ENCODE measurements around the gene DPYSL4. TPM values are rescaled to one million over a fixed set of nuclear protein-coding genes. Genes with fewer than 3 reads are reported as not detected.
"Not testable (repeated sequence)": the region's sequence is repeated elsewhere in the genome, so short reads cannot be mapped to it uniquely, and the experiment has no call there.

Gene DPYSL4
- total RNA-seq, 2 experiments from 2014 or later, result 15.0 to 15.2 TPM

- peaks cover 24% of the 10 kb centered on the region for H3K4me1 Mint-ChIP-seq
- H3K9me3 Mint-ChIP-seq (ENCODE audit: low read depth); H3K4me3 Mint-ChIP-seq; POLR2A ChIA-PET; CTCF ChIA-PET; H3K27me3 Mint-ChIP-seq; H3K36me3 Mint-ChIP-seq (ENCODE audit: low read depth): not testable (repeated sequence)
- H3K27ac Mint-ChIP-seq, result peak overlapping the region; percentile 73
- DNase-seq (peak; percentile 61), ATAC-seq (peak; percentile 12)
- intact Hi-C loops (cut with DNase I, micrococcal nuclease), result loop anchor here in 1 of 2 experiments (2.0 kb wide), 3 partner anchors 177 to 287 kb away; partner anchors contain the start of gene PPP2R2D
Measured at GRCh38 chr10:132159302-132160230, 27.2 kb upstream of the DPYSL4 start.

GRCh38 chr10:132160231-132160630 is 26.5 kb upstream of the DPYSL4 start:
- H3K9me3 Mint-ChIP-seq (ENCODE audit: low read depth); H3K27ac Mint-ChIP-seq; H3K27me3 Mint-ChIP-seq; H3K36me3 Mint-ChIP-seq (ENCODE audit: low read depth); CTCF ChIA-PET; intact Hi-C loops (cut with DNase I, micrococcal nuclease); DNase-seq; H3K4me3 Mint-ChIP-seq; ATAC-seq; POLR2A ChIA-PET: not testable (repeated sequence)
- peaks cover 24% of the 10 kb centered on the region for H3K4me1 Mint-ChIP-seq

- H3K27me3 Mint-ChIP-seq; ATAC-seq; intact Hi-C loops (cut with DNase I, micrococcal nuclease); H3K9me3 Mint-ChIP-seq (ENCODE audit: low read depth); POLR2A ChIA-PET; H3K4me3 Mint-ChIP-seq; CTCF ChIA-PET; H3K36me3 Mint-ChIP-seq (ENCODE audit: low read depth): not testable (repeated sequence)
- Mint-ChIP-seq H3K4me1 (peaks cover 24% of the 10 kb centered on the region), H3K27ac (peak overlapping the region; percentile 31)
- DNase-seq, result peak; percentile 41
Measured at GRCh38 chr10:132160834-132161622, 25.7 kb upstream of the DPYSL4 start.

GRCh38 chr10:132162021-132162531 is 24.7 kb upstream of the DPYSL4 start:
- DNase-seq, result peak; percentile 66
- H3K4me3 Mint-ChIP-seq, result peak overlapping the region; percentile 49
- POLR2A ChIA-PET, result no interaction called here
- CTCF ChIA-PET, result interaction anchor here (1.0 kb wide), 1 partner anchor 16 kb away, joined by 3 read pairs; no protein-coding TSS in a partner anchor
- intact Hi-C loops (cut with DNase I, micrococcal nuclease), result loop anchor here in 1 of 2 experiments (1.0 to 2.0 kb wide), 2 partner anchors 171 to 375 kb away; partner anchors contain the start of genes INPP5A and LRRC27
- no peaks in the 10 kb centered on the region for H3K27me3 Mint-ChIP-seq
- H3K9me3 Mint-ChIP-seq (ENCODE audit: low read depth), result no peaks in the 10 kb centered on the region
- ATAC-seq, result peak; percentile 69
- peaks cover 24% of the 10 kb centered on the region for H3K4me1 Mint-ChIP-seq
- no peaks in the 10 kb centered on the region for H3K36me3 Mint-ChIP-seq (ENCODE audit: low read depth)
- H3K27ac Mint-ChIP-seq, result peak overlapping the region; percentile 99

- POLR2A ChIA-PET, result no interaction called here
- Mint-ChIP-seq H3K27me3 (no peaks in the 10 kb centered on the region), H3K27ac (peak overlapping the region; percentile 99), H3K4me3 (no peak overlapping the region), H3K36me3 (ENCODE audit: low read depth) (no peaks in the 10 kb centered on the region), H3K9me3 (ENCODE audit: low read depth) (no peaks in the 10 kb centered on the region), H3K4me1 (peaks cover 24% of the 10 kb centered on the region)
- ATAC-seq (no peak), DNase-seq (no peak)
- CTCF ChIA-PET, result interaction anchor here (1.0 kb wide), 1 partner anchor 17 kb away, joined by 3 read pairs; no protein-coding TSS in a partner anchor
- intact Hi-C loops (cut with DNase I, micrococcal nuclease), result loop anchor here in 1 of 2 experiments (1.0 to 2.0 kb wide), 4 partner anchors 24 to 375 kb away; partner anchors contain the start of genes DPYSL4, INPP5A and LRRC27
Measured at GRCh38 chr10:132162590-132163277, 24.0 kb upstream of the DPYSL4 start.

GRCh38 chr10:132163278-132163765 is 23.4 kb upstream of the DPYSL4 start:
- Mint-ChIP-seq H3K36me3 (ENCODE audit: low read depth) (no peaks in the 10 kb centered on the region), H3K27me3 (no peaks in the 10 kb centered on the region), H3K4me1 (peaks cover 20% of the 10 kb centered on the region), H3K27ac (no peak overlapping the region), H3K4me3 (no peak overlapping the region), H3K9me3 (ENCODE audit: low read depth) (no peaks in the 10 kb centered on the region)
- POLR2A ChIA-PET, result no interaction called here
- intact Hi-C loops (cut with DNase I, micrococcal nuclease), result loop anchor here in 1 of 2 experiments (1.0 to 2.0 kb wide), 3 partner anchors 23 to 169 kb away; partner anchors contain the start of genes DPYSL4 and LRRC27
- peak; percentile 78 for ATAC-seq
- peak; percentile 84 for DNase-seq
- CTCF ChIA-PET, result no interaction called here

GRCh38 chr10:132163826-132164515 is 22.8 kb upstream of the DPYSL4 start:
- ATAC-seq, result no peak
- ChIA-PET CTCF (no interaction called here), POLR2A (no interaction called here)
- peaks cover 17% of the 10 kb centered on the region for H3K4me1 Mint-ChIP-seq
- no peak overlapping the region for H3K4me3 Mint-ChIP-seq
- intact Hi-C loops (cut with DNase I, micrococcal nuclease), result loop anchor here in 1 of 2 experiments (1.0 to 2.0 kb wide), 3 partner anchors 22 to 169 kb away; partner anchors contain the start of genes DPYSL4 and LRRC27
- DNase-seq, result no peak
- H3K27ac Mint-ChIP-seq, result no peak overlapping the region
- H3K9me3 Mint-ChIP-seq (ENCODE audit: low read depth), result no peaks in the 10 kb centered on the region
- H3K27me3 Mint-ChIP-seq, result no peaks in the 10 kb centered on the region
- H3K36me3 Mint-ChIP-seq (ENCODE audit: low read depth), result no peaks in the 10 kb centered on the region

- DNase-seq (no peak), ATAC-seq (no peak)
- no peaks in the 10 kb centered on the region for H3K27me3 Mint-ChIP-seq
- ChIA-PET POLR2A (no interaction called here), CTCF (no interaction called here)
- intact Hi-C loops (cut with DNase I, micrococcal nuclease), result no loop called here
- peaks cover 12% of the 10 kb centered on the region for H3K4me1 Mint-ChIP-seq
- H3K27ac Mint-ChIP-seq, result no peak overlapping the region
- no peaks in the 10 kb centered on the region for H3K9me3 Mint-ChIP-seq (ENCODE audit: low read depth)
- H3K4me3 Mint-ChIP-seq, result no peak overlapping the region
- H3K36me3 Mint-ChIP-seq (ENCODE audit: low read depth), result no peaks in the 10 kb centered on the region
Measured at GRCh38 chr10:132164761-132165278, 21.9 kb upstream of the DPYSL4 start.

- ATAC-seq (no peak), DNase-seq (no peak)
- Mint-ChIP-seq H3K36me3 (ENCODE audit: low read depth) (no peaks in the 10 kb centered on the region), H3K9me3 (ENCODE audit: low read depth) (no peaks in the 10 kb centered on the region), H3K27ac (no peak overlapping the region), H3K4me3 (no peak overlapping the region), H3K4me1 (peaks cover 12% of the 10 kb centered on the region), H3K27me3 (no peaks in the 10 kb centered on the region)
- intact Hi-C loops (cut with DNase I, micrococcal nuclease), result no loop called here
- CTCF ChIA-PET, result no interaction called here
- POLR2A ChIA-PET, result no interaction called here
Measured at GRCh38 chr10:132165416-132165980, 21.2 kb upstream of the DPYSL4 start.

GRCh38 chr10:132166216-132166950 is 20.4 kb upstream of the DPYSL4 start:
- intact Hi-C loops (cut with DNase I, micrococcal nuclease), result no loop called here
- DNase-seq, result no peak
- ChIA-PET CTCF (no interaction called here), POLR2A (no interaction called here)
- H3K27ac Mint-ChIP-seq, result no peak overlapping the region
- peaks cover 12% of the 10 kb centered on the region for H3K4me1 Mint-ChIP-seq
- H3K9me3 Mint-ChIP-seq (ENCODE audit: low read depth), result no peaks in the 10 kb centered on the region
- no peak for ATAC-seq
- no peak overlapping the region for H3K4me3 Mint-ChIP-seq
- no peaks in the 10 kb centered on the region for H3K36me3 Mint-ChIP-seq (ENCODE audit: low read depth)
- no peaks in the 10 kb centered on the region for H3K27me3 Mint-ChIP-seq
